GM12878 (cell line): ENCODE results near the gene LRRIQ4. TPM values are rescaled to one million over a fixed set of nuclear protein-coding genes. Genes with fewer than 3 reads are reported as not detected.

Experiments used
- ATAC-seq: fragments of 200-7000 bp; cut with Tn5 transposase; 3 replicates; pipeline ENCODE4 v1.9.1; 2020; ENCODE audit warnings: mild to moderate bottlenecking, moderate library complexity
- BruUV-seq: library from RNA; stranded (reverse); fragments of 400-500 nt; replicated peaks from 2 replicates; lab custom pipeline; 2021; lab: Mats Ljungman, UMichigan
- CTCF ChIA-PET: fragments of 300-600 bp; sonication (Branson Sonifier 250); formaldehyde crosslinking; extraction: SDS; loops from one replicate; lab custom pipeline; 2021; ENCODE audit warnings: inconsistent platforms; lab: Yijun Ruan, JAX
- POLR2A ChIA-PET: fragments of 350-600 bp; formaldehyde crosslinking; extraction: SDS; loops from one replicate; lab custom pipeline; 2021; ENCODE audit warnings: inconsistent platforms; lab: Charles Lee
- RAD21 ChIA-PET: fragments of 300-600 bp; sonication (Branson Sonifier 250); formaldehyde crosslinking; loops from one replicate; lab custom pipeline; 2023; ENCODE audit warnings: antibody characterized with exemption; ENCODE audit not compliant: unreplicated experiment; lab: Charles Lee
- SMC1A ChIA-PET: fragments of 300-600 bp; sonication (Branson Sonifier 250); formaldehyde crosslinking; loops from one replicate; lab custom pipeline; 2023; ENCODE audit not compliant: unreplicated experiment, uncharacterized antibody; lab: Charles Lee
- DNase-seq: peaks from one replicate; pipeline ENCODE4 v3.0.0-alpha.2; 2011; ENCODE audit warnings: low read depth, low spot score
- FAIRE-seq: peaks from 3 replicates; lab custom pipeline; 2011; peaks lifted over from hg19 to GRCh38; lab: Jason Lieb, UNC
- H2AFZ ChIP-seq: 2 replicates; pipeline ENCODE4 v1.6.0; 2011; ENCODE audit warnings: low read depth, low read length, control low read depth; ENCODE audit not compliant: control insufficient read depth
- H3K27ac ChIP-seq: 2 replicates; pipeline ENCODE4 v1.5.1; 2011; ENCODE audit warnings: control low read depth; ENCODE audit not compliant: control insufficient read depth, insufficient read depth
- H3K27me3 ChIP-seq, 2 experiments: replicated peaks in 1 of 2; 2 replicates each; pipeline versions ENCODE4 v1.6.0 to v1.6.1; 2011; ENCODE audit warnings: low read length in 1 of 2; ENCODE audit not compliant: control insufficient read depth in 2 of 2, insufficient read depth in 2 of 2
- H3K36me3 ChIP-seq, 2 experiments: 2 replicates each; pipeline ENCODE4 v1.5.1; 2011; ENCODE audit warnings: low read length in 1 of 2; ENCODE audit not compliant: control insufficient read depth in 2 of 2, insufficient read depth in 2 of 2
- H3K4me1 ChIP-seq: 2 replicates; pipeline ENCODE4 v1.6.1; 2011; ENCODE audit warnings: mild to moderate bottlenecking, low read length, moderate library complexity, mixed read lengths; ENCODE audit not compliant: control insufficient read depth, insufficient read depth
- H3K4me2 ChIP-seq: 2 replicates; pipeline ENCODE4 v1.6.0; 2011; ENCODE audit warnings: control low read depth; ENCODE audit not compliant: control insufficient read depth, insufficient read depth
- H3K4me3 ChIP-seq: fragments of 200-600 bp; sonication (generic); 2 replicates; pipeline ENCODE4 v1.5.1; 2016
- H3K79me2 ChIP-seq: 2 replicates; pipeline ENCODE4 v1.6.0; 2011; ENCODE audit warnings: low read length; ENCODE audit not compliant: control insufficient read depth, insufficient read depth
- H3K9ac ChIP-seq: 2 replicates; pipeline ENCODE4 v1.8.0; 2011; ENCODE audit warnings: low read length, control low read depth, mixed read lengths; ENCODE audit not compliant: control insufficient read depth, insufficient read depth
- H3K9me3 ChIP-seq: replicated peaks from 3 replicates; pipeline ENCODE4 v1.5.1; 2011; ENCODE audit warnings: mild to moderate bottlenecking, low read length; ENCODE audit not compliant: control insufficient read depth, insufficient read depth
- H4K20me1 ChIP-seq: 2 replicates; pipeline ENCODE4 v1.6.0; 2011; ENCODE audit not compliant: control insufficient read depth, insufficient read depth
- CBX5 ChIP-seq: sonication (generic); IDR thresholded peaks from 2 replicates; pipeline ENCODE4 v1.6.1; 2016; ENCODE audit warnings: low read depth, moderate library complexity, mild to moderate bottlenecking, inconsistent platforms
- KDM1A ChIP-seq: fragments of 200-600 bp; sonication (generic); IDR thresholded peaks from 2 replicates; pipeline ENCODE4 v1.6.1; 2016; ENCODE audit warnings: borderline replicate concordance
- MXI1 ChIP-seq: fragments of 150-350 bp; IDR thresholded peaks from 2 replicates; pipeline ENCODE4 v1.6.1; 2011; ENCODE audit warnings: low read depth, mild to moderate bottlenecking, inconsistent platforms, low read length, improper control_type of control experiment
- NFXL1 ChIP-seq: fragments of 450-650 bp; IDR thresholded peaks from 2 replicates; pipeline ENCODE4 v1.6.1; 2017; ENCODE audit warnings: antibody characterized with exemption, mild to moderate bottlenecking, borderline replicate concordance
- NRF1 ChIP-seq: conservative IDR thresholded peaks from 2 replicates; pipeline ENCODE4 v1.6.1; 2011; ENCODE audit warnings: mild to moderate bottlenecking, low read depth, low read length, improper control_type of control experiment
- SIX5 ChIP-seq: IDR thresholded peaks from 2 replicates; pipeline ENCODE4 v1.6.1; 2011; ENCODE audit warnings: mild to moderate bottlenecking, low read depth, low read length, moderate library complexity; ENCODE audit not compliant: severe bottlenecking
- SMAD5 ChIP-seq: IDR thresholded peaks from 2 replicates; pipeline ENCODE4 v1.6.1; 2016; ENCODE audit warnings: antibody characterized with exemption, low read depth
- SMARCA5 ChIP-seq: fragments of 450-650 bp; IDR thresholded peaks from 2 replicates; pipeline ENCODE4 v1.6.1; 2017; ENCODE audit warnings: mild to moderate bottlenecking
- TCF7 ChIP-seq: IDR thresholded peaks from 2 replicates; pipeline ENCODE4 v1.6.1; 2014; ENCODE audit warnings: antibody characterized with exemption, borderline replicate concordance
- ZNF622 ChIP-seq: fragments of 450-650 bp; IDR thresholded peaks from 2 replicates; pipeline ENCODE4 v1.6.1; 2017; ENCODE audit warnings: mild to moderate bottlenecking, inconsistent platforms
- WGBS: methylation state at CpG from one replicate; pipeline ENCODE4 v1.1.6; 2016; ENCODE audit warnings: low lambda C conversion rate; ENCODE audit not compliant: insufficient replicate concordance, insufficient coverage; ENCODE audit errors: missing lambda C conversion rate; 5-methylcytosine and 5-hydroxymethylcytosine counted together
- in situ Hi-C: fragments of 300-500 bp; cut with MboI; formaldehyde crosslinking; loops from 9 replicates; pipeline ENCODE4 v1.14.3; 2018; ENCODE audit warnings: mixed read lengths
- intact Hi-C: fragments of 100-400 bp; cut with micrococcal nuclease; formaldehyde crosslinking; loops from one replicate; pipeline ENCODE4 v1.14.2; 2022; ENCODE audit not compliant: unreplicated experiment
- polyA plus RNA-seq, 11 experiments: library from polyadenylated mRNA; depleted of rRNA in 4 of 11; unstranded in 6 of 11; stranded (reverse) in 5 of 11; fragments of >200 nt; fragmentation: Nextera tagmentation in 4 of 11; fragmentation: Illumina TruSeq in 1 of 11; extraction: Ambion mirVana in 4 of 11; extraction: Trizol in 1 of 11; gene quantifications; 1 replicate in 1 of 11; 2 replicates in 10 of 11; pipeline versions ENCODE4 v1.2.1 to v1.2.3, GENCODE V29; 2011 to 2016; ENCODE audit warnings: inconsistent platforms in 2 of 11, missing spikeins in 2 of 11, low read depth in 1 of 11
- total RNA-seq, 4 experiments: library from RNA; depleted of rRNA in 3 of 4; stranded (reverse); fragments of >200 nt in 3 of 4; fragmentation: Illumina TruSeq in 1 of 4; extraction: Trizol in 1 of 4; gene quantifications; 2 replicates each; pipeline versions ENCODE4 v1.2.1 to v1.2.3, GENCODE V29; 2013 to 2021
- TF ChIP-seq, protein P1 (sequence below): fragments of 450-650 bp; IDR thresholded peaks from 2 replicates; pipeline ENCODE4 v1.6.1; 2017; ENCODE audit warnings: antibody characterized with exemption, mild to moderate bottlenecking, moderate library complexity
- TF ChIP-seq, protein P2 (sequence below): IDR thresholded peaks from 2 replicates; pipeline ENCODE4 v1.6.1; 2012; ENCODE audit warnings: low read depth, low read length, improper control_type of control experiment

LRRIQ4 gene
- total and polyA plus RNA-seq, 10 of the 15 experiments (the other 5 are each of a cell fraction or from before 2014, with no cell fraction given), result 0.06 to 0.21 (median 0.14) TPM; not detected in 3

DNA sequence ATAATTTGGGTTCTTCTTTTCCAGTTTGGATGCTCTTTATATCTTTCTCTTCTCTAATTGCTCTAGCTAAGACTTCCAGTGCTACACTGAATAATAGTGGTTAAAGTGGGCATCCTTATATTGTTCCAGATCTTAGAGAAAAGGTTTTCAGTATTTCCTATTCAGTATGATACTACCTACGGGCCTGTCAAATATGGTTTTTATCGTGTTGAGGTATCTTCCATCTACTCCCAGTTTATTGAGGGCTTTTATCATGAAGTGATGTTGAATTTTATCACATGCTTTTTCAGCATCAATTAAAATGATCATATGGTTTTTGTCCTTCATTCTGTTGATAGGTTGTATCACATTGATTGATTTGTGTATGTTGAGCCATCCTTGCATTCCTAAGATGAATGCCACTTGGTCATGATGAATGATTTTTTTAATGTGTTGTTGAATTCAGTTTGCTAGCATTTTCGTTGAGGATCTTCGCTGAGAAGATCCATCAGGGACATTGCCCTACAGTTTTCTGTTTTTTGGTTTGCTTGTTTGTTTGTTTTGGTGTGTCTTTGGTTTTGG lies 3.0 kb downstream of the LRRIQ4 start:
- ChIA-PET CTCF (interaction anchor here (1.0 kb wide), 1 partner anchor 52 kb away, joined by 3 read pairs; no protein-coding TSS in a partner anchor), RAD21 (interaction anchor here (2.1 kb wide), 1 partner anchor 43 kb away, joined by 10 read pairs; the partner anchor contains the start of gene MYNN)
- Histone ChIP-seq H4K20me1 (no peaks in the 10 kb centered on the region), H3K27ac (no peak overlapping the region), H3K9ac (no peak overlapping the region), H3K27me3 (no peaks in the 10 kb centered on the region), H3K9me3 (peaks cover 3% of the 10 kb centered on the region; the same call in 1 of the 3 replicates), H3K79me2 (no peaks in the 10 kb centered on the region), H3K36me3 (no peaks in the 10 kb centered on the region)
- no peak for FAIRE-seq
- DNase-seq, result no peak
- BruUV-seq, result no TSS peak
- in situ Hi-C loops, result no loop called here
- TF ChIP-seq CBX5, result peak; percentile 33; the same call in 1 of the 2 replicates
- no peak for TF ChIP-seq NFXL1
- TF ChIP-seq, all 136 proteins: peak for 1
- Histone ChIP-seq H2AFZ (no peak overlapping the region), H3K4me1 (peaks cover 12% of the 10 kb centered on the region), H3K4me3 (no peak overlapping the region), H3K4me2 (no peak overlapping the region)
- SMC1A ChIA-PET, result no interaction called here
- intact Hi-C loops, result no loop called here
- 99% methylated on average over 4 of the region's 4 CpGs for WGBS
- POLR2A ChIA-PET, result no interaction called here
- no peak for ATAC-seq

DNA sequence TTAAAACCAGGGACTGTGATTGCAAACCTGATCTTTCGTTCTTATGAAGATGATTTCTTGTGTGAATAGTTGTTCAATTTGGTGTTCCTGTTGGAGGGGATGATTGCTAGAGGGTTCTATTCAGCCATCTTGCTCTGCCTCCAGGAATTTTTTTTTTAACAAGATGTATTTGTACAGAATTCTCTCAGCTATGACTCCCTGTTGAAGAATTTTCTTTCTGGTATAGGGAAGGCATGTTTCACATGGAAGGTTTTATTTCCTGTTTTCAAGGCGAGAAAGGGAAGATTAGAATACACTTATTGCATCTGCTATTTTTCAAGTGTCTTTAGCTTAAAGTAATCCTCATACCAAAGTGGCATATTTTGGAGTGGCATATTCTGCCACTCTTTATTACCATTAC lies 5.6 kb downstream of the LRRIQ4 start:
- no peak overlapping the region for H3K4me3 ChIP-seq
- TF ChIP-seq, protein P1, sequence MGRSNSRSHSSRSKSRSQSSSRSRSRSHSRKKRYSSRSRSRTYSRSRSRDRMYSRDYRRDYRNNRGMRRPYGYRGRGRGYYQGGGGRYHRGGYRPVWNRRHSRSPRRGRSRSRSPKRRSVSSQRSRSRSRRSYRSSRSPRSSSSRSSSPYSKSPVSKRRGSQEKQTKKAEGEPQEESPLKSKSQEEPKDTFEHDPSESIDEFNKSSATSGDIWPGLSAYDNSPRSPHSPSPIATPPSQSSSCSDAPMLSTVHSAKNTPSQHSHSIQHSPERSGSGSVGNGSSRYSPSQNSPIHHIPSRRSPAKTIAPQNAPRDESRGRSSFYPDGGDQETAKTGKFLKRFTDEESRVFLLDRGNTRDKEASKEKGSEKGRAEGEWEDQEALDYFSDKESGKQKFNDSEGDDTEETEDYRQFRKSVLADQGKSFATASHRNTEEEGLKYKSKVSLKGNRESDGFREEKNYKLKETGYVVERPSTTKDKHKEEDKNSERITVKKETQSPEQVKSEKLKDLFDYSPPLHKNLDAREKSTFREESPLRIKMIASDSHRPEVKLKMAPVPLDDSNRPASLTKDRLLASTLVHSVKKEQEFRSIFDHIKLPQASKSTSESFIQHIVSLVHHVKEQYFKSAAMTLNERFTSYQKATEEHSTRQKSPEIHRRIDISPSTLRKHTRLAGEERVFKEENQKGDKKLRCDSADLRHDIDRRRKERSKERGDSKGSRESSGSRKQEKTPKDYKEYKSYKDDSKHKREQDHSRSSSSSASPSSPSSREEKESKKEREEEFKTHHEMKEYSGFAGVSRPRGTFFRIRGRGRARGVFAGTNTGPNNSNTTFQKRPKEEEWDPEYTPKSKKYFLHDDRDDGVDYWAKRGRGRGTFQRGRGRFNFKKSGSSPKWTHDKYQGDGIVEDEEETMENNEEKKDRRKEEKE, result no peak
- TF ChIP-seq KDM1A (no peak), TCF7 (no peak), ZNF622 (no peak), SMAD5 (no peak), SIX5 (no peak), NRF1 (no peak), SMARCA5 (no peak), MXI1 (no peak)
- TF ChIP-seq, protein P2, sequence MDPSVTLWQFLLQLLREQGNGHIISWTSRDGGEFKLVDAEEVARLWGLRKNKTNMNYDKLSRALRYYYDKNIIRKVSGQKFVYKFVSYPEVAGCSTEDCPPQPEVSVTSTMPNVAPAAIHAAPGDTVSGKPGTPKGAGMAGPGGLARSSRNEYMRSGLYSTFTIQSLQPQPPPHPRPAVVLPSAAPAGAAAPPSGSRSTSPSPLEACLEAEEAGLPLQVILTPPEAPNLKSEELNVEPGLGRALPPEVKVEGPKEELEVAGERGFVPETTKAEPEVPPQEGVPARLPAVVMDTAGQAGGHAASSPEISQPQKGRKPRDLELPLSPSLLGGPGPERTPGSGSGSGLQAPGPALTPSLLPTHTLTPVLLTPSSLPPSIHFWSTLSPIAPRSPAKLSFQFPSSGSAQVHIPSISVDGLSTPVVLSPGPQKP, result no peak

More for the DNA sequence above, 5.6 kb downstream of the LRRIQ4 start:
- WGBS, result 47% methylated on average over 2 of the region's 2 CpGs
- Histone ChIP-seq H2AFZ (no peak overlapping the region), H3K79me2 (no peaks in the 10 kb centered on the region), H3K36me3 (no peaks in the 10 kb centered on the region), H4K20me1 (no peaks in the 10 kb centered on the region), H3K4me2 (no peak overlapping the region), H3K27ac (no peak overlapping the region), H3K9ac (no peak overlapping the region), H3K9me3 (peaks cover 3% of the 10 kb centered on the region; the same call in 1 of the 3 replicates), H3K27me3 (no peaks in the 10 kb centered on the region; a peak in 1 of 4 replicates), H3K4me1 (peaks cover 6% of the 10 kb centered on the region; the same call in 1 of the 2 replicates)
- ChIA-PET CTCF (no interaction called here), SMC1A (interaction anchor here (1.4 kb wide), 1 partner anchor 21 kb away, joined by 3 read pairs; no protein-coding TSS in a partner anchor), POLR2A (no interaction called here), RAD21 (no interaction called here)
- intact Hi-C loops (no loop called here), in situ Hi-C loops (no loop called here)
- ATAC-seq (no peak), FAIRE-seq (no peak), DNase-seq (no peak)
- no TSS peak for BruUV-seq
